Pancreas (tissue), 10 donors: ENCODE data around the gene EFTUD2. TPM values are rescaled to one million over a fixed set of nuclear protein-coding genes. Genes with fewer than 3 reads are reported as not detected.
A peak's percentile ranks its signal among the peaks of the same experiment; 100 is the strongest.

ENCODE experiments used
- ATAC-seq, 4 donors: fragments of 200-7000 bp; cut with Tn5 transposase; one replicate each; pipeline versions ENCODE4 v1.8.0 to v1.9.1; 2020; ENCODE audit warnings: mild to moderate bottlenecking in 4 of 4, moderate library complexity in 4 of 4
- DNase-seq, 6 donors: peaks; one replicate each; pipeline ENCODE4 v3.0.0-alpha.2; 2020
- FAIRE-seq: peaks from 2 replicates; lab custom pipeline; 2012; peaks lifted over from hg19 to GRCh38; lab: Jason Lieb, UNC
- H3K27ac ChIP-seq, 4 donors: fragments of 200-600 bp; sonication (generic); 1 replicate in 3 of 4; 2 replicates in 1 of 4; pipeline versions ENCODE4 v1.5.0 to v1.8.0; 2020
- H3K27me3 ChIP-seq, 4 donors: fragments of 200-600 bp; one replicate each; pipeline ENCODE4 v1.8.0; 2021
- H3K36me3 ChIP-seq, 3 donors: fragments of 200-600 bp; sonication (generic) in 1 of 3; one replicate each; pipeline versions ENCODE4 v1.5.0 to v1.8.0; 2020 to 2021
- H3K4me1 ChIP-seq, 3 donors: fragments of 200-600 bp; one replicate each; pipeline ENCODE4 v1.8.0; 2021
- H3K4me3 ChIP-seq, 4 donors: fragments of 200-600 bp; sonication (generic) in 2 of 4; one replicate each; pipeline versions ENCODE4 v1.5.0 to v1.8.0; 2020 to 2021
- H3K9me3 ChIP-seq, 4 donors: fragments of 200-600 bp; one replicate each; pipeline ENCODE4 v1.8.0; 2021
- WGBS, 2 donors: extraction: QIAGEN DNeasy Blood & Tissue Kit; methylation state at CpG; one replicate each; pipeline ENCODE4 v1.1.7; 2013; 5-methylcytosine and 5-hydroxymethylcytosine counted together
- intact Hi-C, 3 donors: fragments of 100-400 bp; cut with DNase I; formaldehyde crosslinking; loops; one replicate each; pipeline versions ENCODE4 v1.11.1 to v1.14.2; 2022
- polyA plus RNA-seq, 2 donors: library from polyadenylated mRNA; stranded (reverse); fragments of 200-250 nt; gene quantifications; one replicate each; pipeline ENCODE4 v1.2.3, GENCODE V29; 2013
- total RNA-seq, 6 donors: library from RNA; stranded (reverse); fragmentation: NEBNext Ultra II Directional in 4 of 6; extraction: Animal tissue kit (Norgen Biotek cat#: 25700) in 4 of 6; gene quantifications; one replicate each; pipeline versions ENCODE4 v1.2.1 to v1.2.4, GENCODE V29; 2021 to 2023
- TF ChIP-seq, protein P1 (sequence below), 4 donors: fragments of 200-600 bp; sonication (generic) in 3 of 4; IDR thresholded peaks; one replicate each; pipeline versions ENCODE4 v1.5.0 to v1.8.0; 2021; ENCODE audit warnings: antibody characterized with exemption in 4 of 4
- donor health status: healthy with polysubstance abuse.
- donor health status: DM: no; HTN: no; CAD: no; lungs with moderate emphysema.
- donor health status: DM: no; HTN: no; CAD: no.
- donor health status: control.
- donor health status: control.
- donor health status: Bipolar disorder and iron deficiency.
- donor health status: DM: yes; HTN: yes; CAD: no.
- donor health status: DM: no; HTN: no; CAD: no.
- donor health status: DM: no; HTN: no; CAD: no.
- donor health status: DM: yes; HTN: yes; CAD: no.

The EFTUD2 gene
- total and polyA plus RNA-seq, 8 donors = 18.8 to 42.7 (median 33.5) TPM

DNA sequence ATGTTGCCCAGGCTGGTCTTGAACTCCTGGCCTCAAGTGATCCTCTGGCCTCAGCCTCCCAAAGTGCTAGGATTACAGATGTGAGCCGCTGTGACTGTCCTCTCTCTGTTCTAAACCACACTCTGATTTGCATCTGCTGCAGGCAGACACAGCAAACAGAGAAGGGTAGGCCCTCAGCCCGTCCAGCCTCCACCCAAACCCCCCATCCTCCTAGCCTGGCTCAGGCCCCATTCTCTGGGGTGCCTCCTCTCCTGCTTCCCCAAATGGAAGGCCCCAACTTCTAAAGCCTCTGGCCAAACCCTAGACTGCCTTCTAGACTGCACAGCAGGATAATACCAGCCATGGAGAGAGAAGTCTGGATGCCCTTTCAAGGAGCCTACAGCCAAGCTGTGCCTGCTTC is 20.2 kb upstream of the EFTUD2 start:
- TF ChIP-seq, protein P1, sequence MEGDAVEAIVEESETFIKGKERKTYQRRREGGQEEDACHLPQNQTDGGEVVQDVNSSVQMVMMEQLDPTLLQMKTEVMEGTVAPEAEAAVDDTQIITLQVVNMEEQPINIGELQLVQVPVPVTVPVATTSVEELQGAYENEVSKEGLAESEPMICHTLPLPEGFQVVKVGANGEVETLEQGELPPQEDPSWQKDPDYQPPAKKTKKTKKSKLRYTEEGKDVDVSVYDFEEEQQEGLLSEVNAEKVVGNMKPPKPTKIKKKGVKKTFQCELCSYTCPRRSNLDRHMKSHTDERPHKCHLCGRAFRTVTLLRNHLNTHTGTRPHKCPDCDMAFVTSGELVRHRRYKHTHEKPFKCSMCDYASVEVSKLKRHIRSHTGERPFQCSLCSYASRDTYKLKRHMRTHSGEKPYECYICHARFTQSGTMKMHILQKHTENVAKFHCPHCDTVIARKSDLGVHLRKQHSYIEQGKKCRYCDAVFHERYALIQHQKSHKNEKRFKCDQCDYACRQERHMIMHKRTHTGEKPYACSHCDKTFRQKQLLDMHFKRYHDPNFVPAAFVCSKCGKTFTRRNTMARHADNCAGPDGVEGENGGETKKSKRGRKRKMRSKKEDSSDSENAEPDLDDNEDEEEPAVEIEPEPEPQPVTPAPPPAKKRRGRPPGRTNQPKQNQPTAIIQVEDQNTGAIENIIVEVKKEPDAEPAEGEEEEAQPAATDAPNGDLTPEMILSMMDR (IDR thresholded peaks at IDR 0.05) = no peak
- ATAC-seq (no peak), DNase-seq (no peak), FAIRE-seq (no peak)
- no peaks in the 10 kb centered on the region for H3K9me3 ChIP-seq
- no peaks in the 10 kb centered on the region for H3K36me3 ChIP-seq
- 56 to 62% methylated on average over 2 of the region's 2 CpGs for WGBS, 2 donors
- no peaks in the 10 kb centered on the region for H3K4me1 ChIP-seq
- intact Hi-C loops = loop anchor here in 1 of 3 donors (10.0 kb wide), 1 partner anchor 175 kb away; no protein-coding TSS in a partner anchor
- H3K27me3 ChIP-seq = no peaks in the 10 kb centered on the region
- H3K4me3 ChIP-seq = no peak overlapping the region
- H3K27ac ChIP-seq = no peak overlapping the region

DNA sequence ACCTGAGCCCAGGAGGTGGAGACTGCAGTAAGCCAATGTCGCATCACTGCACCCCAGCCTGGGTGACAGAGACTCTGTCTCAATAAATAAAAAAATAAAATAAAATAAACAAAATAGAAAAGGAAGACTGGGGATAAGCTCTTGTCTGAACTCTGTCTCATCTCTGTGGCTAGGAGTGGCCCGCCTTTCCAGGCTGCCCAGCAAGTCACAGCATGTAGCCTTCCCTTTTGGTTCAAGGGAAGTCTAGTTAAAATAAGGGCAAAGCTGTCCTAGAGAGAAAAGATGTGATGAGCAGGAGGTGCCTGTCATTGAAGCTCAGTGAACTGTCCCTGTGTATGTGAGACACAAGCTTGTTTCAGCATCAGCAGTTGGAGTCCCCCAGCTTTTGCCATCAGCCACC is 18.8 kb upstream of the EFTUD2 start:
- TF ChIP-seq, protein P1 (IDR thresholded peaks at IDR 0.05) = no peak
- no peaks in the 10 kb centered on the region for H3K4me1 ChIP-seq
- WGBS, 2 donors = 79 to 89% methylated on average over 2 of the region's 2 CpGs
- FAIRE-seq (no peak), DNase-seq (no peak), ATAC-seq (no peak)
- peak overlapping the region in 2 of 4 donors; percentile 67 to 68 for H3K27ac ChIP-seq
- H3K4me3 ChIP-seq = no peak overlapping the region
- H3K36me3 ChIP-seq = no peaks in the 10 kb centered on the region
- H3K9me3 ChIP-seq = no peaks in the 10 kb centered on the region
- intact Hi-C loops = loop anchor here in 1 of 3 donors (10.0 kb wide), 1 partner anchor 177 kb away; no protein-coding TSS in a partner anchor
- H3K27me3 ChIP-seq = no peaks in the 10 kb centered on the region

GRCh38 chr17:44917456-44917855 is 18.2 kb upstream of the EFTUD2 start:
- Histone ChIP-seq H3K9me3 (no peaks in the 10 kb centered on the region), H3K4me1 (no peaks in the 10 kb centered on the region), H3K36me3 (no peaks in the 10 kb centered on the region), H3K27ac (peak overlapping the region; percentile 65 to 81 (median 68)), H3K27me3 (no peaks in the 10 kb centered on the region), H3K4me3 (no peak overlapping the region)
- TF ChIP-seq, protein P1 (IDR thresholded peaks at IDR 0.05) = no peak
- intact Hi-C loops = loop anchor here in 1 of 3 donors (10.0 kb wide), 1 partner anchor 177 kb away; no protein-coding TSS in a partner anchor
- ATAC-seq (no peak), DNase-seq (no peak), FAIRE-seq (no peak)
- WGBS, 2 donors = 77 to 80% methylated on average over 6 of the region's 6 CpGs

DNA sequence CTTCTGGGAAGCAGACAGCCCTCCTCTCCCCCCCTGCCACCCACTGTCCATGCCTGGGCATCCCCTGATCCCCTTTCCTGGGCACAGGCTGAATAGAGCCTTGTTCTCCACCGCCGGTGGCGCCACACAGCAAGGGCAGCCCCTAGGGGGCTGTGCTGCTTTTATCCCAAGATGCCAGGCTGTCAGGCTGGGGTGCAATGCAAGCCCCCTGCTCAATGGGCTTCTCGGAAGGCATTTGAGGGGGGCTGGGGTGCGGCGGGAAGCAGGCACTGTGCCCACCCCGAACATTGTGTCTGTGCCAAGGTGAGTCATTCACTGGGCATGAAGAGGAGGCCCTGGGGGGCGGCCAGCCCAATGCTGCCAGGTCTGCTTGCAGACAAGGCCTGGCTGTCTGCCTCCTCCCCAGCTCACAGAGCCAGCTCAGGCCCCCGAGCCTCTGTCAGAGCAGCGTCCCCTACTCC is 17.6 kb upstream of the EFTUD2 start:
- DNase-seq (peak in 5 of 6 donors; percentile 43 to 90 (median 72)), FAIRE-seq (no peak), ATAC-seq (peak; percentile 55 to 72 (median 65))
- Histone ChIP-seq H3K27ac (peak overlapping the region; percentile 65 to 81 (median 68)), H3K4me3 (no peak overlapping the region), H3K27me3 (no peaks in the 10 kb centered on the region), H3K36me3 (no peaks in the 10 kb centered on the region), H3K9me3 (no peaks in the 10 kb centered on the region), H3K4me1 (no peaks in the 10 kb centered on the region)
- TF ChIP-seq, protein P1 (IDR thresholded peaks at IDR 0.05) = no peak
- intact Hi-C loops = loop anchor here in 1 of 3 donors (10.0 kb wide), 1 partner anchor 178 kb away; no protein-coding TSS in a partner anchor
- WGBS, 2 donors = 48 to 49% methylated on average over 10 of the region's 10 CpGs
